Coronary artery (tissue), 2 donors: ENCODE measurements around the gene TNRC18.
A peak's percentile ranks its signal among the peaks of the same experiment; 100 is the strongest.

Experiments
- DNase-seq: peaks from one replicate; pipeline ENCODE4 v3.0.0-alpha.2; 2017; ENCODE audit warnings: low spot score
- H3K27ac ChIP-seq, 2 donors: fragments of 200-600 bp; sonication (generic); one replicate each; pipeline ENCODE4 v1.5.1; 2016 to 2019
- H3K4me3 ChIP-seq: fragments of 200-600 bp; sonication (generic); 2 replicates; pipeline ENCODE4 v1.5.1; 2016; ENCODE audit warnings: mild to moderate bottlenecking, moderate library complexity
- TF ChIP-seq, protein P1 (sequence below): fragments of 200-600 bp; sonication (generic); IDR thresholded peaks from one replicate; pipeline ENCODE4 v1.5.1; 2019; ENCODE audit warnings: antibody characterized with exemption

Gene TNRC18

DNA sequence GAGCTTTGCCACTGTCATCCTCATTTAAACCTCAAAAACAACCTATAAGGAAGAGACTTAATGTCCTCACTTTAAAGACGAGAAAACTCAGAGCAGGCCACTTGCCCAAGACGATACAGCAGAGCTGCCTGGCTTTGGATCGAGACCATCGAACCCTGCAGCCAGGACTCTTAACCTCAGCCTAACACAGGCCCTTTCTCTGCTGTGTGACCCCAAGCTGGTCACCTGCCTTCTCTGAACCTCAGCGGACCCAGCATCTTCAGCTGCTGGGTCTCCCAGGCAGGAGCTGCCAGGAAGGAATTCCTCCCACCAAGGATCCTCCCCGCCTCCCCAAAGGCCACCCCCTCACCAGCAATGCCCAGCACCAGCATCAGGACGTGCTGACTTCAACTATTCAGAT is 32.7 kb downstream of the TNRC18 start:
- TF ChIP-seq, protein P1, sequence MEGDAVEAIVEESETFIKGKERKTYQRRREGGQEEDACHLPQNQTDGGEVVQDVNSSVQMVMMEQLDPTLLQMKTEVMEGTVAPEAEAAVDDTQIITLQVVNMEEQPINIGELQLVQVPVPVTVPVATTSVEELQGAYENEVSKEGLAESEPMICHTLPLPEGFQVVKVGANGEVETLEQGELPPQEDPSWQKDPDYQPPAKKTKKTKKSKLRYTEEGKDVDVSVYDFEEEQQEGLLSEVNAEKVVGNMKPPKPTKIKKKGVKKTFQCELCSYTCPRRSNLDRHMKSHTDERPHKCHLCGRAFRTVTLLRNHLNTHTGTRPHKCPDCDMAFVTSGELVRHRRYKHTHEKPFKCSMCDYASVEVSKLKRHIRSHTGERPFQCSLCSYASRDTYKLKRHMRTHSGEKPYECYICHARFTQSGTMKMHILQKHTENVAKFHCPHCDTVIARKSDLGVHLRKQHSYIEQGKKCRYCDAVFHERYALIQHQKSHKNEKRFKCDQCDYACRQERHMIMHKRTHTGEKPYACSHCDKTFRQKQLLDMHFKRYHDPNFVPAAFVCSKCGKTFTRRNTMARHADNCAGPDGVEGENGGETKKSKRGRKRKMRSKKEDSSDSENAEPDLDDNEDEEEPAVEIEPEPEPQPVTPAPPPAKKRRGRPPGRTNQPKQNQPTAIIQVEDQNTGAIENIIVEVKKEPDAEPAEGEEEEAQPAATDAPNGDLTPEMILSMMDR: no peak
- Histone ChIP-seq H3K27ac (no peak overlapping the region), H3K4me3 (no peak overlapping the region)
- no peak for DNase-seq

DNA sequence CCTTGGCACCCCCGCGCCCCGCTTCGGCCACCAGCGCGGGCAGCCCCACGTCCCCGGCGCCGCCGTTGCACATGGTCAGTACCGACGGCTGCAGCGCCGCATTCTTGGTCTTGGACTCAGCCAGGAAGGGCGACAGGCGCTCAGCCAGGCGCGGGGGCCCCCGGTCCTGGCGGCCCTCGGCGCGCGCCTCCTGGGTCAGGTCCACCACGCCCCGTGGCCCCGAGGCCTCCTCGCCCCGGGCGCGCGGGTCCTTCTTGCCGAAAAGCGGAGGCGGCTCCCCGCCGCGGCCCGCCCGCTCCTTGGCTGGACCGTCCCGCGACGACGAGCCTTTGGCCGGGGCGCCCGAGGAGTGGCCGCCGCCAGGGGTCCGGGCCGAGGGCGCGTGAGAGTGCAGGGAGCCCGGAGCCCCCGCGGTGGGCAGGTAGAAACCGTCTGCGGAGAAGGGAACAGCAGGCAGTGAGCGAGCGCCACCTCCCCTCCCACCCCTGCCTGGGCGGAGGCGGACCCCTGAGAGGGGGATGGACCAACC is 34.7 kb downstream of the TNRC18 start:
- H3K27ac ChIP-seq: no peak overlapping the region

DNA sequence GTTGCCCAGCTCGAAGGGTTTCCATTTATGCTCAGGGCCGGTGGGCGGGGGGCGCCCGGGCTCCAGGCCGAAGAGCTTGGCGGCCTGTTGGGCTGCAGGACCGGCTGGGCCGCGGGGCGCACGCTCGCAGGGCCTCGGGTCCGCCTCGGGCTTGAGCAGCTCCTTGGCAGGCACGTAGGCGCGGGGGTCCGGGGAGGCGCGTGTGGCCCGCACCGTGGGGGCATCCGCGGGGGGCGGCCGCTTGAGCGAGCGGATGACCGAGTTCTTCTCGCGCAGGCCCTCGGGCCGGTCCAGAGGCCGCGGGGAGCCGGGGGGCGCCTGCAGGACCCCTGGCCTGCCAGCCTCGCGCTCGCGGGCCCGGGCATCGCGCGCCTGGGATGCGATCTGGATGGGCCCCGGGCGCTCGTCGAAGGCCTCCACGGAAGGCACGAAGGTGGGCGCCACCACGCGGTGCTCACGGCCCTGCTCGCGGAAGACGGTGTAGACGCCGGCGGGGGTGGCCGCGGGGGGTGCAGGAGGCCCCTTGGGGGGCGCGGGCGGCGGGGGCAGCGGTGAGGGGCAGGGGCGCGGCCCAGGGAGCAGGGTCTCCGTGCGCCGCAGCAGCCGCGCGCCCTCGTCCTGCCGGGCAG is 35.2 kb downstream of the TNRC18 start:
- no peak for DNase-seq
- H3K4me3 ChIP-seq: no peak overlapping the region
- no peak overlapping the region for H3K27ac ChIP-seq
- TF ChIP-seq, protein P1: no peak

More for the DNA sequence above, 34.7 kb downstream of the TNRC18 start:
- no peak overlapping the region for H3K4me3 ChIP-seq
- DNase-seq: no peak
- TF ChIP-seq, protein P1: no peak

DNA sequence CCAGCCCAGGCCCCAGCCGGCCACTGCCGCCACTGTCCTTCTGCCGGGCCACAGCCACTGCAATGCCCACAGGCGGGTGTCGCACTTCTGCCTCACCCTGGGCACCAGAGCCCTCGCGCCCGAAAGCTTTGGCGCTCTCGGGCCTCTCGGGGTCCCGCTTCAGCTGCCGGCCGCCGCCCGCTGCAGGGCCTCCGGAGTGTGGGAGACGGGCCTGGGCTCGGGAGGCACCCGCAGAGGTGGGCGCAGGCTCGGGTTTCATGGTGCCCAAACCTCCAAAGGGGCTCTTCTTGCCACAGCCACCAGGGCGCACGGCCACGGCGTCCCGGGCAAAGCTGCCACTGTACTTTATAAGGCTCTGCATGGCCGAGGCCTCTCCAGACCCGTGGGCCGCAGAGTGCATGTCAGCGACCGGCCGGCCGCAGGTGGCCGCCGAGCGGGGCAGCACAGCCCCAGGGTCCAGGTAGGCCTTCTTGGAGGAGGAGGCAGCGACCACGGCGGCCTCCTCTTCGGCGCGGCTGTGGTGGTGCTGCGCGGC is 35.9 kb downstream of the TNRC18 start:
- no peak overlapping the region for H3K4me3 ChIP-seq
- H3K27ac ChIP-seq: no peak overlapping the region
- TF ChIP-seq, protein P1: no peak
- DNase-seq: no peak

DNA sequence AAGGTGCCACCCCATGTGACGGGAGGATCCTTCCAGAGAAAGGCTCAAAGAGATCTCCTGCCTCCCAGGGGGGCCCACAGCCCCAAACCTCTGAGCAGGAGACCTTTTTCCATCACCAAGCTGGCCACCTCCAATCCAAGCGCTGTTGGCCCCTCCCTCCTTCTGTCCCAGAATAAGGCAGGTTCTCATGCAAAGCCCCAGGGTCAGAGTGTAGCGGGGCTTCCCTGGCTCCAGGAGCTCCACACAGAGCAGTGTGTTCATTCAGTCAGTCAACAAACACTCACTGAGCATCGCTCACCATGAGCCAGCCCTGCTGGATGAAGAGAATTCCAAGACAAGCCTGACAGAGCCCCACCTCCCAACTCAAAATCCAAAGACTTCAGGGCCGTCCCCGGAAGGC is 39.0 kb downstream of the TNRC18 start:
- no peak overlapping the region for H3K4me3 ChIP-seq
- H3K27ac ChIP-seq: peak overlapping the region in 1 of 2 donors; percentile 32
- TF ChIP-seq, protein P1: no peak
- no peak for DNase-seq

DNA sequence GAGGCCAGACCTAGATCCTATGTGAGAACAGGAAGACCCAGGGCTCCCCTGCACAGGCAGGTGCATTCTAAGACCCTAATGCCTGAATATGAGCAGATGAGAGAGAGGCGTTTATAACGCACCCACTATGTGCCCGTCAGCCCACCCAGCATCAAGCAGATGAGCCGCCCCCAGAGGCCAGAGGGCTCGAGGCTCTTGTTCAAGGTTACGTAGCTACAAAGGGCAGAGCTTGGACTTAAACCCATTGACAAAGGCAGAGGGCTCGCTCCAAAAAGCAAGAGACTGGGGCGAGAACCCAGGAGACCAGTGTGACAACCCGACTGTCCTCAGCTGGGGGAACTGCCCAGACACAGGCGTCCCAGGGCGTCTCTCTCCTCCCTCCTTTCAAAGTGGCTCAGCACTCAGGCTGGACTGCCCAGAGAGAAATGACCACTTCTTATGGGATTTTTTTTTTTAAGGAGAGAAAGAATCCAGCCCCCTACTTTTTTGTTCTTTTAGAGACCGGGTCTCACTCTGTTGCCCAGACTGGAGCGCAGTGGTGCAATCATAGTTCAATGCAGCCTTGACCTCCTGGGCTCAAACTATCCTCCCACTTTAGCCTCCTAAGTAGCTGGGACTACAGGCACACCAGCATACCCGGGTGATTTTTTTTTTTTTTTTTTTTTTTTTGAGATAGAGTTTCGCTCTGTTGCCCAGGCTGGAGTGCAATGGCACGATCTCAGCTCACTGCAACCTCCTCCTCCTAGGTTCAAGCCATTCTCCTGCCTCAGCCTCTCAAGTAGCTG is 40.1 kb downstream of the TNRC18 start:
- no peak for DNase-seq
- Histone ChIP-seq H3K4me3 (peak overlapping the region; percentile 28), H3K27ac (peak overlapping the region; percentile 11 to 32)
- TF ChIP-seq, protein P1: no peak
